GM19240 (cell line): ENCODE results near the gene TOX4.
"Not testable (repeated sequence)": the region's sequence is repeated elsewhere in the genome, so short reads cannot be mapped to it uniquely, and the experiment has no call there.

Experiments
- DNase-seq: peaks from one replicate; pipeline ENCODE4 v3.0.0; 2011; ENCODE audit warnings: low spot score; ENCODE audit not compliant: insufficient read length

TOX4 gene

GRCh38 chr14:21476925-21477681, at the start of gene TOX4, which contains the start of gene RAB2B:
TOX4 (plus strand) TSS chr14:21477195; CDS start chr14:21477279, 84 bp downstream.
RAB2B (minus strand) TSS chr14:21476959; CDS start chr14:21476872, 87 bp downstream.
- DNase-seq: peak; percentile 79

GRCh38 chr14:21428930-21429329, 48.1 kb upstream of the TOX4 start:
- DNase-seq: no peak

GRCh38 chr14:21431126-21431525, 45.9 kb upstream of the TOX4 start:
- DNase-seq: no peak

- peak; percentile 6 for DNase-seq
Observed at GRCh38 chr14:21436567-21437062, 40.4 kb upstream of the TOX4 start.

GRCh38 chr14:21437063-21437901, 39.7 kb upstream of the TOX4 start:
- peak; percentile 90 for DNase-seq

GRCh38 chr14:21440859-21441258, 36.1 kb upstream of the TOX4 start:
- no peak for DNase-seq

GRCh38 chr14:21442657-21443056, 34.3 kb upstream of the TOX4 start:
- DNase-seq: not testable (repeated sequence)

- DNase-seq: no peak
Observed at GRCh38 chr14:21449899-21450216, 27.1 kb upstream of the TOX4 start.

- no peak for DNase-seq
Observed at GRCh38 chr14:21454843-21455544, 22.0 kb upstream of the TOX4 start.

- DNase-seq: peak; percentile 19
Observed at GRCh38 chr14:21455592-21455911, 21.4 kb upstream of the TOX4 start.

GRCh38 chr14:21455912-21456667, 20.9 kb upstream of the TOX4 start, which contains the start of gene CHD8:
CHD8 (minus strand) TSS chr14:21456123; CDS start chr14:21431643, 24,480 bp downstream.
- peak; percentile 96 for DNase-seq

- no peak for DNase-seq
Observed at GRCh38 chr14:21467616-21468015, 9.4 kb upstream of the TOX4 start.

- no peak for DNase-seq
Observed at GRCh38 chr14:21475767-21476522, 1.1 kb upstream of the TOX4 start.

- peak; percentile 21 for DNase-seq
Observed at GRCh38 chr14:21476523-21476924, 471 bp upstream of the TOX4 start.

- DNase-seq: no peak
Observed at GRCh38 chr14:21486640-21487087, 9.7 kb downstream of the TOX4 start.

- DNase-seq: no peak
Observed at GRCh38 chr14:21494902-21495762, 18.1 kb downstream of the TOX4 start.

- no peak for DNase-seq
Observed at GRCh38 chr14:21496453-21496852, 19.5 kb downstream of the TOX4 start.

- peak; percentile 9 for DNase-seq
Observed at GRCh38 chr14:21498540-21499526, 21.8 kb downstream of the TOX4 start.
